GM19438 (cell line): ENCODE results near the gene OLFM1.
"Not testable (repeated sequence)": the region's sequence is repeated elsewhere in the genome, so short reads cannot be mapped to it uniquely, and the experiment has no call there.

Experiments used
- ATAC-seq: cut with Tn5 transposase; IDR thresholded peaks from one replicate; pipeline ENCODE4 v1.9.1; 2021; ENCODE audit warnings: low read depth; ENCODE audit not compliant: unreplicated experiment

OLFM1 gene

DNA sequence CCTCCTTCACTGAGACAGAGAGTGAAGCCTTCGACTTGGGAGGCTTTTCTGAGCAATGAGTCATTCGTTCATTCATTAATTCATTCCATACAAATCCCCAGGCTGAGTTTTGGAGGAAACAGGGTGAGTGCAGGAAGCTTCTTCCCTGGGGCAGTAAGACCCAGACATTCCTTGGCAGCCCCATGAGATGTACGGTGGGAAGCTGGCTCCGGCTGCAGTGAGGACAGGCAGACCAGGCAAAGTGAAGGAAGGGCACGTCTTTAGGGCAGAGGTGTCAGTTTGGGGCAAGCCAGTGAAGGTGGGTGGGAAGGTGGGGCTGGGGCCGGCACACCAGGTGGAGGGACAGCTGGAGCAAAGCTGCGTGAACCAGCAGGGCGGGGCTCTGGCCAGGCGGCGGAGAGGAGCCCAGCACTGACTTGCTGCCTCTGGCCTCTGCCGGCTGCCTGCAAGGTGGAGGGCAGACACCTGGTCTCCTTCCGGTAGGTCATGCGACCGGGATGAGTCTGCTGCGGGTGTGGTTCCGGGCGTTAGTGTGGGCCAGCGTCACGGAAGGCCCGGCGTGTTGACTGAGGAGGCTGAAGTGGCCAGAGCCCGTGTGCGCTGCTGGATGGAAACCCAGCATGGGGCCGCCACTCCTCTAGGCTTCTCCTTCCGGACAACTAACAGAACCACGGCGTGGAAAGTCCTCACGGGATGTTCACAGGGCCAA is 16.6 kb downstream of the OLFM1 start:
- ATAC-seq = no peak

DNA sequence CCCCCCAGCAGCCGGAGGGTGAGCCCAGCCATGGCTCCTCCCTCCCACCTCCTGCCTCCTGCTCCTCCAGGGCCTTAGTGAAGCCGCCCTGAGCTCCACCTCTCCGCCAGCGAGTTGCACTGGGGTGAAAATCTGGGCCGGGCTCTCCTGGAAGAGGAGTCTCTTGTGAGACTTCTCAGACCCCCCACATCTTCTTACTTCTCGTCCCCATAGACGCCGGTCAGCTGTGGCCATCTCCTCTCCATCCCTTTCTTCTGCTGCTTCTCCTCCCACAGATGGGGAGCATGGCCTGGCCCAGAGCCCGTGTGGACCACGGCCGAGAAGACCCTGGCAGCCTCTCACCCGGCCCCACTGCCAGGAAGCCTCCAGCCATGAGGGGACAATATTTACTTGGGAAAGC is 17.3 kb downstream of the OLFM1 start:
- no peak for ATAC-seq

DNA sequence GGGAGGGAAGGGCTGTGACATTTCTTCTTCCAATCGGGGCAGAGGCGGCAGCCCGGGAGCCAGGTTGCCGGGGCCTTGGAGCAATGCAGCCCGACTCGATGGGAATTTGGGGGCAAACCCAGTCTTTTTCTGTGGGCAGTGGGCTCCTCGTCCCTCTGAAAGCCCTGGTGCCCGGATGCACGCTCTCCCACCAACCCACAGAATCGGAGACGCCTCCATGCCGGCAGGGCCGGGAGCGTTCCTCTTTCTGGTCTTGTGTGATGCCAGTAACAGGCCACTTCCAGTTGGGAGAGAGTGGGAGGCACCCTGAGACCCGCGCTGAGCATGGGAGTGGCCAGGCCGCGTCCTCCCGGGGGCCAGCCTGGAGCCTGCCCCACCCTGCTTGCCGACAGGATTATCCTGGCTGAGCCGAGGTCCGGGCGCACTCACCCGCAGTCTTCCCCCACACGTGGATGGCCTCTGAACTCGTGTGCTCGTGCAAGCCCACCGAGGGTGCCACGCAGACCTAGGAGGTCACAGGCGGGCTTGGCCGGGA is 17.8 kb downstream of the OLFM1 start:
- no peak for ATAC-seq

DNA sequence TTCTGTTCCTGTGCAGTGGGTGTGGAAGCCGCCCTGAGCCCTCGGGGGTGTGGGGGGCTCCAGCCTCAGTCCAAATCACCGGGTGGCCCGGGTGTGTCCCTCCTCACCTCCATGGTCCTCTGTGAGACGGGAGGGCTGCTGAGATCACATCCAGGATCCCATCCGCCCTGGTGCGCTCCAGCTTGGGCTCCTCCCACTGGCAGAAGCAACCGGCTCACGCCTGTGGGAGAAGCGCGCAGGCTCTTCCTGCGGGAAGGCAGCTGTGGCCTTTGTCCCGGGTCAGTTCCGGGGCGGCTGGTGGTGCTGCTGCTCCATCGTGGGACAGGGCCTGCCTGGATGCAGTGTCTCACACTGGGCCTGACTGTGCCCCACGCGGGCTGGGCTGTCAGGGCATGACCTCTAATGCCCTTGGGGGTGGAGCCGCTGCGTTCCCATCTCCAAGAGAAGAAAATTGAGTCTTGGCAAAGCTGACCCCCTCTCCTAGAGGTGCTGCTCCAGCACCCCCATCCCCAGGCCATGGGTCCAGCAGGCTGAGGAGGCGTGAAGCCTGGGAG is 18.5 kb downstream of the OLFM1 start:
- ATAC-seq = no peak

GRCh38 chr9:135106551-135107270 is 19.2 kb downstream of the OLFM1 start:
- ATAC-seq = no peak

DNA sequence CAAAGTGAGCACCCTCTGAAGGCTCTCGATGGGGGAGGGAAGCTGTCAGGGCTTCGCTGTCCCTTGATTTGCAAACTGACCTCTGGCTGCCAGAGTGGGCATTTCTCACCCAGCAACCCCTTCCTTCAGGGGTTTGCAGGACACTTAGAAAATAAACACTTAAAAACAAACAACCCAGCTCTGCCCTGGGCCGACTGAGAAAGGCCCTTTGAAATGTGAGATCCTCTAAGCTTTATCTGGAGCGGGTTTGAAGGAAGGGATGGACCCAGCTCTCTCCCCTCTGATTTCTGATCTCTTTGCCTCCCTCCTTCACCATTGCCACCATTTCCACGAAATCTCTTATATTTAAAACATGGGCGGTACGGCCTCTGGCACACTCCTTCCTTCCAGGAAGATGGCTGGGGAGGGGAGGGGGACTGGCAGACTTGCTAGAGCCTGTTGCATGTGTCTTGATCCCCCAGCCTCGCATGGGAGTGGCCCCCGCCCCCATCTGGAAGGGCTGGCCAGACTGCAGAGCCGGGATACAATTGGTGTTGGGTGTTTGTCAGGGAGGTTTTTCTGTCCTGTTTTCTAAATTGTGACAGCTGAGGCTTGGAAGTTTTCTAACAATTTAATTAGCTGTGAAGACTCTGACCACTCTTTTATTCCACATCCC is 20.2 kb downstream of the OLFM1 start:
- ATAC-seq = no peak

DNA sequence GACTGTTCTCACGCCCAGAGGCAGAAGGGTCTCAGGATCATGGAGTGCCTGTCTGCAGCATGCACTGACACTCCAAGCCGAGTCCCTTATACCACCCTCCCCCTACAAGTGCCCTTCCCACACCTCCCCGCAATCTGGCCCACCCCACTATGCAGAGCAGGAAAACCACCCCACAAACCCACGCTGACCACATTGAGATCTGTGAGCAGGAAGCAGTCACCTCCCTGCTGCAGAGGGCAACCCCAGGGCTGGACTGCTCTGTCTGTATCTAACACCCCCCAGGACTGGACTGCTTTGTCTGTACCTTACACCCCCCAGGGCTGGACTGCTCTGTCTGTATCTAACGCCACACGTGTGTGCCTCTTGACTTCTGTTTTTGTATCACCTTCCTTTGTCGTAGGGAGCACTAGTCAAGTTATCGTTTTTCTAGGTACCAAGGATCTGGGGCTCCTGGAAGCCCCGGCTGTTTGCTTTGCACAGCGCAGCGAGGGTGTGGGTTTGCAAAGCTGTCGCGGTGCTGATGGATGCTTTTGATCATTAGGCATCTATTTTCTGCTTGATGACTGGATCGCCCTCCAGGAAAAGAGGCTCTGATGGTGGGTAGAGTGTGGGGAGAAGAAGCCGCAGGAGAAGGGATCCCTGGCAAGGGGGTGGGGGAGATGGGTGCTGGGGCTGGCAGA is 21.5 kb downstream of the OLFM1 start:
- ATAC-seq = no peak

- no peak for ATAC-seq
Measured at GRCh38 chr9:135109650-135110049, 22.2 kb downstream of the OLFM1 start.

GRCh38 chr9:135110416-135110815 is 22.9 kb downstream of the OLFM1 start:
- ATAC-seq = no peak

DNA sequence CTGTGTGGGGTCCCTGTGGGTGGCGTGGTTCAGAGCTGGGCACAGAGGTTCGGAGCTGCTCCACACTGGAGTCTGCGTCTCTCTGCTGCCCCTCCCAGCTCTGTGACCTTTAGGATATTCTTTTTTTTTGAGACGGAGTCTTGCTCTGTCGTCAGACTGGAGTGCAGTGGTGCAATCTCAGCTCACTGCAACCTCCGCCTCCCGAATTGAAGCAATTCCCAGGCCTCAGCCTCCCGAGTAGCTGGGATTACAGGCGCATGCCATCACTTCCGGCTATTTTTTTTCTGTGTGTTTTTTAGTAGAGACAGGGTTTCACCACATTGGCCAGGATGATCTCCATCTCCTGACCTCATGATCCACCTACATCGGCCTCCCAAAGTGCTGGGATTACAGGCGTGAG is 24.1 kb downstream of the OLFM1 start:
- not testable (repeated sequence) for ATAC-seq

DNA sequence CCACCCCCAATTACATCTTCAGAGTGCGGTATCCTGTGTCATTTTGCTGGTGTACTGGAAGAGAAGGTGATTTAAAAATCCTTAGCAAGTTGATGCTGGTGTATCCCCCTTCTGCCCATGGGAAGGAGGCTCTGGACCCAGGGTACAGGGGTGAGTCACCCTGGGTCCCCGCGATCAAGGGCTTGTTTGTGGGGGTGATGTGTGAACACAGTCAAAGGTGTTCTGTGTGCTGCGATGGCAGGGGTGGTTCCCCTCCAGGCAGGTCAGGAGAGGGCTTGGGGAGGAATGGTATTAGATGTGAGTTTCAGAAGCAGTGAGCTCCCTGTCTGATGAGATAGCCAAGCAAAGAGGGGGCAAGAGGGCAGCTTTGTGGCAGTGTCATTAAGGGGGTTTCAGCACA is 28.9 kb downstream of the OLFM1 start:
- ATAC-seq = no peak

DNA sequence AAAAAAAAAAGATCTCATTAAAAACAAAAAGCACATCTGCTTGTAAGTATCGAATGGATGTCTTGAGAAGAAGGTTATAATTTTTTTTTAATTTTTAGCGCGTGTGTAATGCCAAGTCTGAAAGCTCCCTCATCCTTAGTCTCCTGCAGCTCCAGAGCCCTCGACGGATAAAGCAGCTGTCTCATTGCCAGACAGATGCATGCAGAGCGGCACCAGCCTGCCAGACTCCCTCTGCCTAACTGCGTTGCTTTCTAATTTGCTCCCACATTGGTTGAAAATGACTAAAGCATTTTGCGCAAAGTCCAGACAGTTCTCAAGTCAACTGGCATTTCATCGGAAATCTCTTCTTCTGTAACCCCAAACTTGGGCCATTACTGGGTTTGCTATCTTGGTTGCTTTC is 29.4 kb downstream of the OLFM1 start:
- no peak for ATAC-seq

GRCh38 chr9:135117281-135117680 is 29.8 kb downstream of the OLFM1 start:
- ATAC-seq = no peak

DNA sequence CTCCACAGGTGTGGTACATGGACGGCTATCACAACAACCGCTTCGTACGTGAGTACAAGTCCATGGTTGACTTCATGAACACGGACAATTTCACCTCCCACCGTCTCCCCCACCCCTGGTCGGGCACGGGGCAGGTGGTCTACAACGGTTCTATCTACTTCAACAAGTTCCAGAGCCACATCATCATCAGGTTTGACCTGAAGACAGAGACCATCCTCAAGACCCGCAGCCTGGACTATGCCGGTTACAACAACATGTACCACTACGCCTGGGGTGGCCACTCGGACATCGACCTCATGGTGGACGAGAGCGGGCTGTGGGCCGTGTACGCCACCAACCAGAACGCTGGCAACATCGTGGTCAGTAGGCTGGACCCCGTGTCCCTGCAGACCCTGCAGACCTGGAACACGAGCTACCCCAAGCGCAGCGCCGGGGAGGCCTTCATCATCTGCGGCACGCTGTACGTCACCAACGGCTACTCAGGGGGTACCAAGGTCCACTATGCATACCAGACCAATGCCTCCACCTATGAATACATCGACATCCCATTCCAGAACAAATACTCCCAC is 32.1 kb downstream of the OLFM1 start:
- ATAC-seq = no peak

DNA sequence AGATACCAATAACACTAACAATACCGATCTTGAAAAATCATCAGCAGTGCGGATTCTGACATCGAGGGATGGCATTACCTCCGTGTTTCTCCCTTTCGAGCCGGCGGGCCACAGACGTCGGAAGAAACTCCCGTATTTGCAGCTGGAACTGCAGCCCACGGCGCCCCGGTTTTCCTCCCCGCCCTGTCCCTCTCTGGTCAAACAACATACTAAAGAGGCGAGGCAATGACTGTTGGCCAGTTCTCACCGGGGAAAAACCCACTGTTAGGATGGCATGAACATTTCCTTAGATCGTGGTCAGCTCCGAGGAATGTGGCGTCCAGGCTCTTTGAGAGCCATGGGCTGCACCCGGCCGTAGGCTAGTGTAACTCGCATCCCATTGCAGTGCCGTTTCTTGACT is 32.8 kb downstream of the OLFM1 start:
- no peak for ATAC-seq

DNA sequence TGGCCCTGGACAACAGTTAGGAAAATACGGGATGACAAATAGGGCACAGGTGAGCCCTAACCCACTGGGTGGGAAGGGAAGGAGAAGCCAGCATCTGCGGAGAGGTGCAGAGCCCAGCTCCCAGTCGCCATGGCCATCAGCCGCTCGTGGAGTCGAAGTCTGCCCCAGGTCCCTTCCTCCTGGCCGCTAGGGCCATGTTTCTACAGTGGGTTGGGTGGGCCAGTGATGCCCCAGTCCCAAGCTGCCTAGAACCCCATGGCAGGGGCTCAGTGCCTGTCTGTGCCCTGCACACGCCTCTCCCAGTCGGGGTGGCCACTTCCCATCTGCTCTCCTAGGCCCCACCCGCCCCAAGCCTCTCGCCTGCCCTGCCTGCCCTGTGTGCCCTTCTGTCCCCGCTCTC is 34.8 kb downstream of the OLFM1 start:
- no peak for ATAC-seq

DNA sequence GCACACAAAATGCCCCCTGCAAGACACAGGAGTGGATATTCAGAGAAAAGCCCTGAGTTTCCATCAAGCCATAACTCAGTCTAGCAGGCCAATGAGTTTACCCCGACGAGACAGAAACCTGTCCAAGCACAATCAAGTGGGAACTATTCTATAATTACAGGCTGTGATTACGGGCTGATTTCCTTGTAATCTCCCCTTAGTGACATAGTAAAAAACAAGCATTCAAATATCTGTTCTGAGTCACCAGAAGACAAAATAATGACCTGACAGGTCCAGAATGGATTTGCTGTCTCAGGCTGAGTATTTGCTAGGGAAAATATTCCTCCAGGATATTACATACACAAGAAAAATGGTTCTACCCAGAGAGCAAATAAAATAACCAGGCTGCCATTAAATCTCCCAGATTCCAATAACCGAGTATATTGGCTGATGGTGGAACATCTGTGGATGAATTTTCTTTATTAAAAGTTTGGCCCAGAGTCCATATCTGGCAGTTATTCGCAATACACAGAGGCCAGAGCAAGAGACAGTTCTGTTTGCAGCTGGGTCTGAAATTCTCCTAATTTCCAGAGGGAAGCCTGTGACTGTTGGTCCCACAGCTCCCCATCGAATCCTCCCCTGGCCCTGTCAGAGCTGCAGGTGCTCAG is 35.8 kb downstream of the OLFM1 start:
- ATAC-seq = no peak

GRCh38 chr9:135123773-135124134 is 36.3 kb downstream of the OLFM1 start:
- ATAC-seq = no peak

DNA sequence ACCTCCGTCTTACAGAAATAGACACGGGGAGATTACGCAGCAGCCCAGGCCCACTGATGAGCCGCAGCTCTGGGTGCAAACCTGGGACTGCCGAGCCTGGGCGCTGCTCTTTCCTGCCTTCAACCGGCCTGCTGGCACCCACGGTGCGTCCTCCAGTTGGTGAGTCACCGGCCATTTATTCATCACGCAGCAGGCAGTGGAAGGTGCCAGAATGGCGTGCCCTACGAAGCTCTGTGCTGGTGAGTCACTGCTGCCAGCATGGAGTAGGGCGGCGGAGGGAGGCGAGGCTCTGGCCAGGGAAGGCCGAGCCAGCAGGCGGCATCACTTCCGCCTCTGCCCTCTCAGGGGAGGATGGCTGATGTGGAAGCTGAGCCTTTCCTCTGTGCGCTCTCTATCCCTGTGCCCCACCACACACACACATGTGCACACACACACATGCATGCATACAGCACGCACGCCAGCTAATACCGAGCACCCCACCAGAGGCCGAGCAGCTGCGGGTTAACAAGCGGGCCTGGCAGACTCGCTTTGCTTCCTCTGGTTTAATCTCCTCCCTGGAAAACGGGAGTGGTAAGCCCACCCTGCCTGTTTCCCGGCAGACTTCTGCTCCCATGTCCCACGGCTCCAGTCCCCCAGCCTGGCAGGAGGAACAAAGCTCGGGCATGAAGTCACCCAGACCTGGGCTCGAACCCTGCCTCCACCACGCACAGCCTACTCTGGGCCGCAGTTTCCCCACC is 39.2 kb downstream of the OLFM1 start:
- no peak for ATAC-seq
